Central memory CD4-positive, alpha-beta T cell (primary cell): ENCODE results near the gene KCND3.

Experiments used
- DNase-seq: peaks from one replicate; pipeline ENCODE4 v3.0.0; 2022

The KCND3 gene

DNA sequence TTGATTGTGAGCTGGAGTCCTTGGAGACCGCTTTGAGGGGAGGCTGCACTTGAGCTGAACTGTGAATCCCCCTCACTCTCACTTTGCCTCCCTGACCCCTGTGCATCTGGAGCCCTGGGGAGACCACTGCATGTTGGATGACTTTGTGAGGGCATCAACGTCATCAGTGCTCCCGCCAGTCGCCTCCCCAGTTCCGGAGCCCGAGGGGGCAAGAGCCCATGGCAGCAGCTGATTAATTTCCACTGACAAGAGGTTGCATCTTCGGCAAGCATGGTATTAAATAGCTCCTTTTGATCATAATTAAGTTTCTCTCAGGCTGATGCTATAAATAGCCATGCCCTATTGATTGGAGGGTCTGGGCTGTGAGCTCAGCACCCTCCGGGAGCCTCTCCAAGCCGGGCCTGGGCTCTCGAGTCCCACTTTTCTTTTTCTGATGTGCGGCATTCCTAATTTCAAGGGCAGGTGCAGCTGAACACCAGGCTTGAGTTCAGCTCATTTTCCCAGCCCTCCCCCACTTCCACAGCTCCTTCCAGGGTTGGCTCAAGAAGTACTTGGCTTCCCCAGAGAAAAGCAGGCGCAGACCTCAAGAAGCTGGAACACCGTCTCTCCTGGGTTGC lies 33.2 kb downstream of the KCND3 start:
- no peak for DNase-seq

DNA sequence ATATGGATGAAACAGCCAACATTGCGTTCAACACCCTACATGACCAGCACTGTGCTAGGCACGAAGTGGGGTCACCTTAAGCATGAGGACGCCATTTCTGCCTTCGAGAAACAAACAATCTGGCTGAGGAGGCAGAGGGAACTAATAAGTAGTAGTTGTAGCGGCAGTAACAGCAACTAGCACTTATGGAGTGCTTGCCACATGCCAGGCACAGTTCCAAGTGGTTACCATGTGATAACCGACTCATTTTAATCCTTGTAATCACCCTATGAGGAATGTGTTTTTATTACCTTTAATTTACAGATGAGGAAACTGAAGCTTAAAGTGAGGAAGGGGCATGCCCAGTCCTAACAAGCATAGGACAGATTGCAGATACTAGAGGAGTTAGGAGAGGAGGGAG lies 33.7 kb downstream of the KCND3 start:
- no peak for DNase-seq

DNA sequence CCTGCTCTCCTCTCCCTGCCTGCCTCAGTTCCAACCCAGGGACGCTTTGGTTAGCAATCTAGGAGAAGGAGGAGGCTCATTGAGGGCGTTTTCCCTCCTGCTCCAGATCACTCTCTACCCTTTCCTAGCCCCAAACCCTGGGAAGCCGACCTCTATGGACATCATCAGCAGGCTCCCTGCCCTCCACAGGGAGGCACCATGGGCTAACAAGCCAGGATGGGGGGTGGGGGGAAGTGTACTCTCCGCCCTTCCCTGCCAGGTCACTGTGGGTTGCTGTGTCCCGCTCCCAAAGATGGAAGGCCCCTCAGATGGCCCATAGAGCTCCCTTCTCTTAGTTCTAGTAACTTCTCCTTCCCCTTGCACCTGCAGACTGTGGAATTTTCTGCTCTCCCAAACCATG lies 35.7 kb downstream of the KCND3 start:
- no peak for DNase-seq

DNA sequence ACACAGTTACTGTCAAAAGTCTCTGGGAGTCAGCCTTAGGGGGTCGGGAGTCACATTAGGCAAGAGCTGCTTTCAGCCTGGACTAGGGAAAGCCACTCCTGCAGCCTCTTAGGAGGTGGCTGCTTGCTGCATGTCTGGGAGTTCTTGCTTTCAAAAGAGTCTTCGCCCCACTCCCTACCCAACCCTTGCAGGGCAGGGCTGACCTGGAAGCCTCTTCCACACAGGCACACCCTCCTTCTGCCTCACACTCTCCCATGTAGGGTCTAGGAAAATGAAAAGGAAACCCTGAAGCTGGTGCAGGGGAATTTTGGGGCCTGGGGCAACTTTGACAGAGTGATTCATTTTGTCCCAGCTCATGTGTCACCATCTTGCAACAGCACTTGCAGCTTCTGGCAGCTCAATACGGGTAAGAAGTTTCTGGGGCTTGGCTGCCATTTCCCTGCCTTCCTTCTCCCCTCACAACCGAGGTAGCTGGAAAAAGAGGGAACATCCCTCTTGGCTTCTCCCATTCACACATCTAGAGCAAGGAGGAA lies 37.3 kb downstream of the KCND3 start:
- no peak for DNase-seq

DNA sequence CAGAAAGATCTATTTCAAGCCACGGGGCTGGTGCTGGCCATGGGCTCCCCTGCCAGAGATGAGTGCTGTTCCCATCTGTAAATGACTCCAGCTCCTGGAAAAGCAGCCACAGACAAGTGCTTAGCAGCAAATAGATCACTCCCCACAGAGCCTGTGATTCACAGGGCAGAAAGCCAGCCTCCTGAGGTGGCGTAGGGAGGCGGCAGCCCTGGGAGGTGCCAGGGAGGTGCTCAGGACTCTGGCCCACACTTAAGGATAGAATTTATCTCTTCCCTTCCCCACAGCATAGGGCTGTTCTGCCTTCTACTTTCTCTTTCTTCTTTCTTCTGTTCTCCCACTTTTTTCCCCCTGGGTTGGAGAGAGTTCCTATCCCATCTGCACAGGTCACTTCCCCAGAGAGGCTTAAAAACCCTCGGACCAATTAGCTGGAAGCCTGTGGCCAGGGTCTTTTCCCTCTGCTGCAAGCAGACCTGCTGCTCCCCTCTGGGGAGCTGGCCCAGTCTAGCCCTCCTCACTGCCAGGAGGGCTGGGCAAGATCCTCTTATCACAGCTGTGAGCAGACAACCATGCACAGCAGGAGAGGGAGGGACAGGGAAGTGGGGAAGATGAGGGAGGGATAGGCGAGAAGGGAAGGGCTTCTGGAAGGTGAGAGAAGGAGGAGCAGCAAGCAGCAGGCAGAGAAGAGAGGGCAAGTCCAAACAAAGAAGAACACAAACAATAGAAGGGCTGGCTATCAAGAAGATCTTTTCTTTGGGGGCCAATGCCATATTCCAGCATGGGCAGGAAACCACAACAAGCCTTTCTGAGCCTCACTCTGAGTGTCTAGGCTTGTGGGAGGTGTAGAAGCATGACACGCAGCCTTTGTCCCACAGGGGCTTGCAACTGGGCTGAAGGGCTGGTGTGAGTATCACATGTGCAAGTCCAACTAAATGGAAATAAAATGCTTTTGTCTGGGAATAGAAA lies 41.0 kb downstream of the KCND3 start:
- no peak for DNase-seq

DNA sequence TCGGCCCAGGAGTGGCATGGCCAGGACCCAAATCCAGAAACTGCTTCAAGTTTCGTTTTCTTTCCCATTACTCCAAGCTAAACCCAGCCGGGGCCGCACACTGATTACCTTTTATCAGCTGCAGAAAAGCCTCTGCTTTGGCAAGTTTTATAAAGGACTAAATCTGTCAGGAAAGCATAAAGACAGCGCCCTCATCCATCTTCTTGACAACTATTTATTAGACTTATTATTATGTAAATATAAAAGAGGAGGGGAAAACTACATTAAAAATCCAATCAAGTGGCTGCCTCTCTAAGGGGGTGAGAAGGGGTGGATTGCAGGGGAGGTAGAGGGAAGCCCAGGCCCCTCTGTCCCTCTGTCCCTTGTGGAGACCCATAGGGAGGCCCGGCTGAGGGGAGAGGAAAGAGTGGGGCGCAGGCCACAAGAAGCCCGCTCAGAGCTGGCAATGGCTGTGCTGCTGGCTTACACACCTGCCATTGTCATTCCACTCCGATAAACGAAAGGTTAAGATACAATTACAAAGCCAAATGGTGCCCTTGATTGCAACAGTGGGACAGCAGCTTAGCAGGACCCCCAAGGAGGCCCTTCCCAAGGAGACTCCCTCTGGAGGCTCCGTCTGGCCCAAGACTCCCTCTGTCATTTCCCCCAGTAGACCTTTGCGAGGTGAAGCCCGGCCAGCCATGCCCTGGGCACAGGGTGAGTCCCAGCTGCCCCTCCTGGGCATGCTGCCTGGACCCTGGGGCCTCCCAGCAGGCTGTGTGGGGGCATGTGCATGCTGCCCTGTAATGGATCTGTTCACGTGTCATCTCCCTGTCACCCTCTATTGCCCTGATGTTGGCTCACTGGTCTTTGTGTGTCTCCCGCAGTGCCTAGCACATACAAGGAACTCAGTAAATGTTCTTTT lies 45.4 kb downstream of the KCND3 start:
- no peak for DNase-seq

DNA sequence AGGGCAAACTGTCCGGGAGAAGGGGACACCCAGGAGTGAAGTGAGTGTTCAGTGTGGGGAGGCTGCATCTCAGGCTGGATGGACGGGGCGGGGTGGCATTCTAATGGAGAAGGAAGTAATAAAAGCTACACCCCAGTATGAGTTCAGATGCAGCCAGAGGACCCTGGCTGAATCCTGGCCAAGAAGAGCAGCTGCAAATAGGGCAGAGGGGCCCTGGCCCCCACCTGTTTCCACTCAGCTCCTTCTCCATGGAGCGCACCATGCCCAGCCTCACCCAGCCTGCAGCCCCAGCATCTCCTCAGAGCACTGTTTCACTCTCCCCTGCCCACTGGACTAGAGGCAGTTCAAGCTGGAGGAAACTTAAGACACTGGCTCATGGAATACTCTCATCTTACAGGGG lies 46.4 kb downstream of the KCND3 start:
- DNase-seq = no peak

DNA sequence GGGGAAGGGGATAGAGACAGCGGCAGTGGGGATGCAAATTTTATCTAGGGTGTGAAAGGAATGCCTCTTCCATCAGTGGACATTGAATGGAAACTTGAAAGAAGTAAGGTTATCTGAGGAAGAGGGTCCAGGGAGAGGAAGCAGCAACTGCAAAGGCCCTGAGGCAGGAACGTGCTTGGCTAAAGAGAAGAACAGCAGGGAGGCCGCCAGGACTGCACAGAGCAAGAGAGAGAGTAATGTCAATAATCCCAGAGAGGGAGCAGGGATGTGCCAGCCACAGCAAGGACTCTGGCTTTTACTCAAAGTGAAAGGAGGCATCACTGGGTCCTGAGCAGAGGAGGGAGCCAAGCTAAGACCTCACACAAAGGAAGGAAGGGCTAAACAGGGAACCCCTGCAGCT lies 50.9 kb downstream of the KCND3 start:
- no peak for DNase-seq

DNA sequence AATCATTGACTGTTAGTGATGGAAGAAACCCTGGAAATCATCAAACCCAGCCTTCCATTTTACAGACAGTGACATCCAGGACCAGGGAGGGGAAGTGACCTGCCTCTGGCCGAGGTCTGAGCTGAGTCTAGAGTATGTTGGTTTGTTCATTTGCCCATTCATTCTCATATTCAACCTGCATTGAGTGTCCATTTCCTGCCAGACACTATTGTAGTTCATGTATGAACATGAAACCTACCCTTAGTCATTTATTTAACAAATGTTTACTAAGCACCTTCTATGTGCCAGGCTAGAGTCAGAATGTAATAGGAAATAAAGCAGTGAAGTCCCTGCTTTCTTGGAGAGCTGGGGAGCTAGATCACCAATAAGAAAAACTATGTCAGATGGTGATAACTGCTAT lies 51.3 kb downstream of the KCND3 start:
- DNase-seq = no peak

DNA sequence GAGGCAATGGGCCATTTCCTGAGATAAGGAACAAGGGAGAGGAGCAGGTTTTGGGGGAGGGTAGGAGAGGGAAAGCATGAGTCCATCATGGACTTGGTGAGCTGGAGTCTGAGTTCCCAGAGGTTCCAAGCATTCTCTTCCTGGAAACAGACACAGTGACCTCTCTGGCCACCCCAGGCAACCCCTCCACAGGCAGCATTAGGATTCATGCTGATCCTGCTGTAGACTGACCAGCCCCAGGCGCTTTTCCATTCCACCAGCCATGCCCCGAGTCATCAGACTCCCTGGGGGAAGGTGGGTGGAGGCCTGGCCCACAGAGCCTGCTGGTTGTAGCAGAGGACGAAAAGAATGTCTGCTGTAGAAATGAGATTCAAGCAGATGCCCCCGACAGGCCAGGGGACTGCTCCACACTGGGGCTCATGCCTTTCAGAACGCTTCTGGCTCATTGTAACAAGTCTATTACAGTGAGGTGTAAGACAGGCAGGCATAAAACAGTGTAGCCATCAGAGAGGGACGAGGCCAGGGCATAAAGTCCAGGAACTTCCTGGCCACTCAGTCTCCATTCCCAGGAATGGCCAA lies 52.2 kb downstream of the KCND3 start:
- no peak for DNase-seq

DNA sequence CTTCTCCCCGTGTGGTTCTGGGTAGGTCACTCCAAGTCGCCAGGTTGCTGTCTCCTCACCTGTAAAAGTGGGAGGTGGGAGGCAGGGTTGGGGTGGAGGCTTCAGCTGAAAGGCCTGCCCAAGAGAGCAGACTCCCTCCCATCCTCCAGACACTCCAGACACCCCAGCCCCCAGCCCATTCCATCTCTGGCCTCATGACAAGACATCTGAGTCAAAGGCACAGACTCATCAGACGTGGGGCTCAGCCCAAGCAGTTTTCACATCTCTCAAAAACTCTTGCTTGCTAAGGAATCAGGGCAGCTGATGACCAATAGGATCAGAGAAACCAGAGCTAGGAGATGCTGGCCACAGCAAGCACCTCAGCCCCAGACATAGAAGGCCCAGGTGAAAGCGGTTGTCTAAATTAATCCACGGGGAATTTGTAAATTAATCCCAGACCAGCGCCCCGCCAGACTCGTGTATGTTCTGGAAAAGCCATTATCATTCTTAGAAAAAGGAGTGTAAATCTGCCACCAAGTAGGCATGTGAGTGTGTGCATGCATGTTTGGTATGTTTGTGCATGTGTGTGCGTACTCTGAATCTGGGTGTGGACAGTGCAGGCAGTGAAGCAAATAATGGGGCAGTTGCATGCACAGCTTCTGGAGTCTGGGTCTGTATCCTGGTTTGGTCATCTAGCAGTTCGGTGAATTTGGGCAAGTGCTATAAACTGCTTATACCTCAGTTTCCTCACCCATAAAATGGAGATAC lies 55.2 kb downstream of the KCND3 start:
- DNase-seq = no peak

DNA sequence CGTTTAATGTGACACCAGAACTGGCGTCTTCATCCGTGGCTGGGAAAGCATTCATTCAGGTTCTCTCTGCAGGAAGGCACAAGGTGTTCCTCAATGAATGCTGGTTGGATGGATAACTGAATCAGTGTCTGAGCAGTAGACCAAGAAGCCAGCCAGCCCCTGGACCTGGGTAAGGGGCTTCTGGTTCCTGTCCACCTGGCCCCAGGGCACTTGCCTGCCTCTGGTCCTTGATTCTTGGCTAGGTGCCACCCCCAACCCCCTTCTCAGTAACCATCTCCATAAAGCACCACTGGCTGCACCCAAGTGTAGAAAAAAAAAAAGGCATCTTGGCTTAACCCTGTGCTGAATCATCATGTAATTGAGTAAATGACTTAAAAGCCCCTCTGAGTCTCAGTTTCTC lies 59.1 kb downstream of the KCND3 start:
- DNase-seq = no peak

DNA sequence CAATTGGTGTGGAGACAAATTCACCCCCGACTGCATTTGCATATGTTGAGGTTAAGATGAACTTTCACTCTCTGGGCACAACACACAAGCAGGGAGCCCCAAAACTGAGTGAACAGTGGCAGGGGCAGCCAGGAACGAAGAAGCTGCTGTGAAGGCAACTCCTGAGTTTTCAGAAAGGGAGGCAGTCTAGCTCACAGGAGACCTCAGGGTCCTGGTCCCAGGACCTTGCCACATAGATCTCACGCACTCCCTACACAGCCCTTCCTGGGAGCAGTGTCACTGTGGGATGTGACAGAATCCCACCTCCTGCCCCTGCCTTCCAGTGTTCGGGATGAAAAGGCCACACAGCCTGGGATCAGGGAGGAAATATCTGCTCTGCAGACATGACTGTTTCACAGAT lies 60.9 kb downstream of the KCND3 start:
- no peak for DNase-seq

DNA sequence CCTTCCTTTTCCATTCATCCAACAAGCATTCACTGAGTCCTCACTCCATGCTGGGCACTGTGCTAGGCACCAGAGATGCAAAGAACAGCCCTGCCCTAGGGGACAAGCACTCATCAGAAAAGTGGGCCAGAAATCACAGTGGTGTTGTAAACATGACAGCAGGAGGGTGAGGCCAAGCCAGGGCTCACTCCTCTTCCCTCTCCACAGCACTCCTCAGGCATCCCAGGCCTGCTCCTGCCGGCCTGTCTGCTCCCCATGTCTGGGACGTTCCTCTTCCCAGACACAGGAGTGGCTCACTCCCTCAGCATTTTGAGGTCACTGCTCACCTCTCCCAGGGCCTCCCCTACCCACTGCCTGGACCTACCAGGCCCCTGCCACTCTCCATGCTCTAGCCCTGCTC lies 61.8 kb downstream of the KCND3 start:
- no peak for DNase-seq

DNA sequence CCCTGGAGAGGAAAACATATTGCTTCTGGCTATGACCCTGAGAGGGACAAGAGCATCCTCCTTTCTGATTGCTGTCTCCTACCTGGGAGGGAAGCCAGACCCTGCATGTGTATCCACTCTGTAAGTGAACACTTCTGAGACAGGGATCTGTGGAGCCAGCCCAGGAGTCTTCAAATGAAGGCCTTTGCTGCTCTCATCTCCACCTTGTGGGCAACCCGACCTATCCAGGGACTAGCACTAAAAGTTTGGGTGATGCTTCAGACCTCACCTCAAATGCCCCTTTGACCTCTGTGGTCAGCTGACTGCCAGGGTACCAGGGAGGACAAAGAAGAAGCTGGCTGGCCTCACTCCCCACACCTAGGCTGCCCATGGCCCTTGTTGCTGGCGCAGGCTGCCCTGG lies 64.7 kb downstream of the KCND3 start:
- DNase-seq = no peak

DNA sequence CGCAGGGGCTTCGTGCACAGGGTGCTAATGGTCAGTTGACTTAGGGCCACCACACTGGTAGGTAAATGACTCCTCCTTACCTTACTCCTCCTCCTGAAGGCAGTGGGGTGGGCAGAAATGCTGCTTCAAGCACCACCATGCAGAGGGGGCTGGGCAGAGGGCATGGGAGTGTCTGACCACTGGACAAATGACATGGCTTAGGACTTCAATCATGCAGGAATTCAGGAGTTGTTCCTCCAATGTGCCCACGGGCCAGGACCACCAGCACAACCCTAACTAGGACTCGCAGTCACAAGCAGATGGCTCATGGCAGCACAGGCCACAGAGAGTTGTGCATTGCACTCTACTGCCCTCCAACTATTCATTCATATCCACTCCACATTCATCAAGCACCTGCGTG lies 65.7 kb downstream of the KCND3 start:
- no peak for DNase-seq

DNA sequence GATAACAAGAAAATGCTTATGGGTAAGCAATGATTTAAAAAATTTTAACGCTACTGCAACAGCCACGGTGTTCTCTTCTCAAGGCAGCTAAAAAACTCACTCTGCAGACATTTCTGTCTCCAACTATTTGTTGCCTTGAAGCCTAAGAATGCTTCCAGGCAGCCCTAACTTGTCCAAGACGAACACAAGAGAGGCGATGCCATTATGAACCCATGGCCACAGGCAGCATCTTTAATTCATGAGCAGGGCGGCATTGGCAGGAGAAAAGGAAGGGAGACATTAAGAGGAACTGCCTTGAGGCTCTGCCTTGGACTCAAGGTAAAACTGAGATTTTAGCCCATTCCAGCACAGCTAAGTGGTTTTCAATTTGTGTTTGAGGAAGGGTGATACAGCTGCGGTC lies 67.5 kb downstream of the KCND3 start:
- DNase-seq = no peak

DNA sequence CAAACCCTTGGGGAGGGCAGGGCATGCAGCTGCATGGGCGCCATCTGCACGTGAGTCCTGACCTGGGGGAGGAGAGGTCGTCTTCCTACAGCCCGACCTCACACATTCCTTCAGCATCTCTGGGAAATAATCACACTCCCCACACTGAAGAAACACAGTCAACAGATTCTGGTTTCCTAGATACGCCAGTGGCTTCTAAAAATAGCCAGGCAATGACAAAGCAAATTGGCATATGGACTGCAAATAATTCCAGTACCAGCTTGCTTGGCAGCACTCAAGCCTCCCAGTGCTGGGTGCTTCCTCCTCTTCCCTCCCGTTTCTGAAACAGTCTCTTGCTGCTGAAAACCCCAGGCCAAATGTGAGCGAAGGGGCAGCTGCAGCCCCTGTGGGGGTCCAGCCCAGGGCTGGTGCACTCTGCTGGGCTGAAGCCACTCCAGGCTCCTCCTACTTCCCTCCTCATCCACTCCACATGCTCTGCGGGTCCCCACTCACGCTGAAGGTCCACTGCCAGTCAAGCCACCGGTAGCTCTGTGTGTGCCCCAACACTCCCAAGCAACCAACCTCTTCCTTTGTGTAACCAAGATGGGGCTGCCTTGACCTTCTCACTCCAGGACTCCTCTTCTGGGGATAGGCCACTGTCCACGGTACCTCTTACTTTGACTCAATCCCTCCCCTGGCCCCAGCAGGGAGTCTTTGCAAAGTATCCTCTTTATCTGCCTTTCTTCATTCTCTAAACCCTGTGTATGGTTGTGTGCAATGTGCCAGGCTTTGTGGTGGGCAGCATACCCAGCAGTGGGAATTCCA lies 69.0 kb downstream of the KCND3 start:
- no peak for DNase-seq

DNA sequence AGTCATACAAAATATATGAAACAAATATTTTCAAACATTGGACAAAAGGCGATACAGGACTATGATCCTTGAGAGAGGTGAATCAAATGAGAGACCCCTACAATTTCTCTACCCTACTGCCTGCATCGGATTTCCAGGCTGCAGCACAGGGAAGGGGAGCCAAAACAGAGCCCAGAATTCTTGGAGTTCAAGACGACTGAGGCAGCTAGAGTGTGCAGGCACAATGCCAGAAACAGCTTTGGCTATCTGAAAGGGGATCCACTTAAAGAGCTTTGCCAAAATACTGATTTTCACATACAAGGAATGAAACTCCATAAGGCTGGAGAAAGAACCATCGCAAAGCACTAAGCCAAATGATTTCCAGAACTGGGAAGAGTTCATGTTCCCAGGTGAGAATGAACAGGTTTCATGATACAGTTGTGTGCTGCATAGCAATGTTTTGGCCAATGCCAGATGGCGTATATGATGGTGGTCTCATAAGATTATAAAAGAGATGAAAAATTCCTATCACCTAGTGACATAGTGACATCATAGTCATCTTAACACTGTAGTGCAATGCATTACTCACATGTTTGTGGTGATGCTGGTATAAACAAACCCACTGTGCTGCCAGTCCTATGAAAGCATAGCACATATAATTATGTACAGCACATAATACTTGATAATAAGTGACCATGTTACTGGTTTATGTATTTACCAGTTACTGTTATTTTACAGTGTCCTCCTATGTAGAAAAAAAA lies 77.5 kb downstream of the KCND3 start:
- no peak for DNase-seq

DNA sequence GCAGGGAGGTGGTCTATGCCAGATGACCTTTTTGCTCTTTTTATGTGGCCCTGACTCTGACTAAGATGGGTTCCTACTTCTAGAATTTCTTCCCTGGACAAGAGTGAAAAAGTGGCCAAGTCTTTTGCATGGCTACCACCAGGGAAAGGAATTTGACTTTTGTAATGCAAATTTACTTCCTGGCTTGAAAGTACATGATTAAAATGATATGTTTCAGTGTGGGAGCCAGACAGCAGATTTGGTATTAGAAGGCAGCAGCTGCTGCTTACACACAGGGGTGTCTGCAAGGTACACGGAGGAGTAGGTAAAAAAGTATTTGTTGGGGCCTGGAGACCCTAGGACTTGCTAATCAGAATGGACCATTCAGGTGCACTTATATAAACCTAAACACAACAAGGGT lies 78.4 kb downstream of the KCND3 start:
- no peak for DNase-seq
